Measurements from ENCODE around the gene SVIL.

The SVIL gene

DNA sequence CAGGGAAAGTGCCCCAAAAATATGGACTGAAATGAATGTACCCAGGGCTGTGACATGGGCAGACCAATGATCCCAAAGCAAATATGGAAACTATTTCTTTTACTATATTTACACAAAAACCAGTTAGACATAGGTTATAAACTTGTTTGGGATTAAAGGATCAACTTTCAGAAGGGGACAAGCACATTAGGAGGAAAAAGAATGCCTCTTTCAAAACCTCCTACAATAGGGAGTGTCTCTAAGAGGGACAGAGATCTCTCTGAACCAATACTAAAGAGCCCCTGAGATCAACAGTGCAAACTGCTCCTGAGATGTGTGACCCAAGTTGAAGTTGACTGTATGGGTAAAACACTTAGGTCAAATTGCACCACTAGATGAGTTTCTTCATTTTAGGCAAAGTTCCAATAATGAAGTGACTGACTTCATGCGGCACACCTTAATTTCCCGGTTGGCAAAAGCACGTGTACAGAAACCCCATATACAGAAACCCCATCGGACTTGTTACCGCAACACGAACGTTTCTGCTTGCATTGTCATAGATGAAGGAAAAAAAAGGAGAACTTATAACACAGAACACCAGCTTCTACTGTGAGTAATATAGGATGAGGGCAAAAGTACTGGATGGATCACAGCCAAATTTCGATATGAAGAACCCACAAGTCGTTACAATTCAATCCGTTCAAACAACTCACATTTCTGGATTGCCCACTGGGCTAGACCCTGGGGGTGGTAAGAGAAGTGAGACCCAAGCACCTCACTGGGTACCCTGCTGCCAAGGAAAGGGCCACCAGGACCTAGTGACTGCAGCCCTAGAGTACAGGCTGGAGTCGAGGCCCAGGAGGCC is 4.3 kb downstream of the SVIL start:
- no peaks in the 10 kb centered on the region for H3K9me3 ChIP-seq (ENCODE audit: control insufficient read depth, low read length)
- H3K4ac ChIP-seq (ENCODE audit: low read depth in 1 of 2, low read length in 2 of 2) = peak overlapping the region in 1 of 2 experiments; percentile 46
- H4K8ac ChIP-seq (ENCODE audit: low read length) = no peak overlapping the region
- H3K79me1 ChIP-seq (replicated peaks; ENCODE audit: low read length, poor library complexity, severe bottlenecking) = no peaks in the 10 kb centered on the region
- no peak overlapping the region for H3K4me3 ChIP-seq (ENCODE audit: insufficient read depth in 1 of 2, low read depth in 1 of 2, low read length in 2 of 2)
- H2BK5ac ChIP-seq (ENCODE audit: low read depth, low read length, poor library complexity, severe bottlenecking) = no peak overlapping the region
- no peak for DNase-seq
- H3K9ac ChIP-seq (ENCODE audit: low read length) = no peak overlapping the region
- WGBS = 96% methylated on average over 8 of the region's 11 CpGs
- H4K91ac ChIP-seq (ENCODE audit: low read length) = no peak overlapping the region
- no peak overlapping the region for H2BK15ac ChIP-seq (ENCODE audit: low read depth, poor library complexity, severe bottlenecking)
- H2BK12ac ChIP-seq (ENCODE audit: low read length in 2 of 2) = peak overlapping the region in 1 of 2 experiments; percentile 49
- peak overlapping the region in 1 of 2 experiments; percentile 18 for H3K18ac ChIP-seq (ENCODE audit: low read depth in 1 of 2, low read length in 2 of 2)
- H3K4me2 ChIP-seq (ENCODE audit: low read length, poor library complexity, severe bottlenecking) = no peak overlapping the region
- peaks cover 11% of the 10 kb centered on the region for H3K4me1 ChIP-seq (ENCODE audit: control insufficient read depth, insufficient read depth, low read depth, low read length)
- H2AK5ac ChIP-seq (ENCODE audit: low read length, severe bottlenecking) = no peak overlapping the region
- no peak overlapping the region for H2BK120ac ChIP-seq (ENCODE audit: low read depth, low read length)
- H2AFZ ChIP-seq (ENCODE audit: low read depth, low read length) = no peak overlapping the region
- H3K27me3 ChIP-seq (ENCODE audit: control insufficient read depth in 1 of 2, insufficient read depth in 1 of 2, low read length in 2 of 2) = no peaks in the 10 kb centered on the region
- H3K36me3 ChIP-seq (ENCODE audit: control insufficient read depth in 1 of 2, insufficient read depth in 2 of 2, low read depth in 1 of 2, low read length in 2 of 2) = peaks cover 4 to 20% of the 10 kb centered on the region in 2 experiments
- no peak overlapping the region for H3K27ac ChIP-seq (ENCODE audit: low read length, poor library complexity, severe bottlenecking)
- H3K23ac ChIP-seq (ENCODE audit: low read length in 2 of 2) = no peak overlapping the region
- H3K14ac ChIP-seq (ENCODE audit: low read length in 2 of 2) = no peak overlapping the region

GRCh38 chr10:29628912-29629526 is 5.8 kb downstream of the SVIL start:
- 96% methylated on average over 12 of the region's 12 CpGs for WGBS

DNA sequence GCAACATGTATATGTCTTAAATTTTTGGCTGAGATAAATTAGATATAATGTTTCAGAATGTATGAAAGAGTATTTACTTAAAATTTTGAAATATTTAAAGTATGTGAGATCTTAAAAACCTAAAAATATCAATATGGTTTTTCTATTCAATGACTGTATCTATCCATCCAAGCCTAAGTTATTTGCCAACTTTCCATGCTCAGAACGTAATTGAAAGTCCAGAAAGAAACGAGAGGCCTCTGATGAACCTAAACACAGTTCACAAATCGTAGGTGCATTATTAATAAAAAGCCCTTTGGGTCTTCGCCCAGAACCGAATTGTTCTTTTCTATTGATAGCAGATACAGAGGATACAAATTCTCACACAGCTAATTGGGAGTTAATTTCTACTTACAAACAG is 6.5 kb downstream of the SVIL start:
- no peak overlapping the region for H2BK5ac ChIP-seq (ENCODE audit: low read depth, low read length, poor library complexity, severe bottlenecking)
- no peak overlapping the region for H3K23ac ChIP-seq (ENCODE audit: low read length in 2 of 2)
- H3K27ac ChIP-seq (ENCODE audit: low read length, poor library complexity, severe bottlenecking) = no peak overlapping the region
- no peak overlapping the region for H2AFZ ChIP-seq (ENCODE audit: low read depth, low read length)
- H2BK15ac ChIP-seq (ENCODE audit: low read depth, poor library complexity, severe bottlenecking) = no peak overlapping the region
- H3K36me3 ChIP-seq (ENCODE audit: control insufficient read depth in 1 of 2, insufficient read depth in 2 of 2, low read depth in 1 of 2, low read length in 2 of 2) = peaks cover 4 to 20% of the 10 kb centered on the region in 2 experiments
- no peak overlapping the region for H4K8ac ChIP-seq (ENCODE audit: low read length)
- DNase-seq = no peak
- no peak overlapping the region for H3K18ac ChIP-seq (ENCODE audit: low read depth in 1 of 2, low read length in 2 of 2)
- H2BK12ac ChIP-seq (ENCODE audit: low read length in 2 of 2) = no peak overlapping the region
- no peak overlapping the region for H3K4ac ChIP-seq (ENCODE audit: low read depth in 1 of 2, low read length in 2 of 2)
- no peaks in the 10 kb centered on the region for H3K9me3 ChIP-seq (ENCODE audit: control insufficient read depth, low read length)
- no peaks in the 10 kb centered on the region for H3K79me1 ChIP-seq (replicated peaks; ENCODE audit: low read length, poor library complexity, severe bottlenecking)
- no peak overlapping the region for H4K91ac ChIP-seq (ENCODE audit: low read length)
- peak overlapping the region in 1 of 2 experiments; percentile 39 for H3K4me3 ChIP-seq (ENCODE audit: insufficient read depth in 1 of 2, low read depth in 1 of 2, low read length in 2 of 2)
- H3K4me2 ChIP-seq (ENCODE audit: low read length, poor library complexity, severe bottlenecking) = no peak overlapping the region
- peaks cover 11% of the 10 kb centered on the region for H3K4me1 ChIP-seq (ENCODE audit: control insufficient read depth, insufficient read depth, low read depth, low read length)
- no peak overlapping the region for H2AK5ac ChIP-seq (ENCODE audit: low read length, severe bottlenecking)
- peak overlapping the region; percentile 68 for H3K9ac ChIP-seq (ENCODE audit: low read length)
- H3K14ac ChIP-seq (ENCODE audit: low read length in 2 of 2) = no peak overlapping the region
- H3K27me3 ChIP-seq (ENCODE audit: control insufficient read depth in 1 of 2, insufficient read depth in 1 of 2, low read length in 2 of 2) = no peaks in the 10 kb centered on the region
- no peak overlapping the region for H2BK120ac ChIP-seq (ENCODE audit: low read depth, low read length)
- WGBS = 96% methylated on average over 5 of the region's 5 CpGs

More at GRCh38 chr10:29628912-29629526, 5.8 kb downstream of the SVIL start:
- Histone ChIP-seq H3K4me1 (ENCODE audit: control insufficient read depth, insufficient read depth, low read depth, low read length) (peaks cover 11% of the 10 kb centered on the region), H3K36me3 (ENCODE audit: control insufficient read depth in 1 of 2, insufficient read depth in 2 of 2, low read depth in 1 of 2, low read length in 2 of 2) (peaks cover 4 to 20% of the 10 kb centered on the region in 2 experiments), H2AK5ac (ENCODE audit: low read length, severe bottlenecking) (peak overlapping the region; percentile 73), H2AFZ (ENCODE audit: low read depth, low read length) (no peak overlapping the region), H2BK15ac (ENCODE audit: low read depth, poor library complexity, severe bottlenecking) (no peak overlapping the region), H3K18ac (ENCODE audit: low read depth in 1 of 2, low read length in 2 of 2) (peak overlapping the region in 1 of 2 experiments; percentile 44), H2BK120ac (ENCODE audit: low read depth, low read length) (no peak overlapping the region), H3K23ac (ENCODE audit: low read length in 2 of 2) (no peak overlapping the region), H3K9ac (ENCODE audit: low read length) (no peak overlapping the region), H3K9me3 (ENCODE audit: control insufficient read depth, low read length) (no peaks in the 10 kb centered on the region), H3K4ac (ENCODE audit: low read depth in 1 of 2, low read length in 2 of 2) (no peak overlapping the region), H3K27ac (ENCODE audit: low read length, poor library complexity, severe bottlenecking) (no peak overlapping the region), H3K14ac (ENCODE audit: low read length in 2 of 2) (no peak overlapping the region), H4K8ac (ENCODE audit: low read length) (peak overlapping the region; percentile 37), H3K79me1 (replicated peaks; ENCODE audit: low read length, poor library complexity, severe bottlenecking) (no peaks in the 10 kb centered on the region), H2BK5ac (ENCODE audit: low read depth, low read length, poor library complexity, severe bottlenecking) (no peak overlapping the region), H2BK12ac (ENCODE audit: low read length in 2 of 2) (no peak overlapping the region), H3K4me2 (ENCODE audit: low read length, poor library complexity, severe bottlenecking) (no peak overlapping the region), H4K91ac (ENCODE audit: low read length) (no peak overlapping the region), H3K27me3 (ENCODE audit: control insufficient read depth in 1 of 2, insufficient read depth in 1 of 2, low read length in 2 of 2) (no peaks in the 10 kb centered on the region), H3K4me3 (ENCODE audit: insufficient read depth in 1 of 2, low read depth in 1 of 2, low read length in 2 of 2) (no peak overlapping the region)
- DNase-seq = no peak
